ENCODE measurements around the gene SLC2A13. TPM values are rescaled to one million over a fixed set of nuclear protein-coding genes. Genes with fewer than 3 reads are reported as not detected.

SLC2A13 gene
- polyA plus RNA-seq, 3 donors: 2.2 to 2.9 (median 2.5) TPM

DNA sequence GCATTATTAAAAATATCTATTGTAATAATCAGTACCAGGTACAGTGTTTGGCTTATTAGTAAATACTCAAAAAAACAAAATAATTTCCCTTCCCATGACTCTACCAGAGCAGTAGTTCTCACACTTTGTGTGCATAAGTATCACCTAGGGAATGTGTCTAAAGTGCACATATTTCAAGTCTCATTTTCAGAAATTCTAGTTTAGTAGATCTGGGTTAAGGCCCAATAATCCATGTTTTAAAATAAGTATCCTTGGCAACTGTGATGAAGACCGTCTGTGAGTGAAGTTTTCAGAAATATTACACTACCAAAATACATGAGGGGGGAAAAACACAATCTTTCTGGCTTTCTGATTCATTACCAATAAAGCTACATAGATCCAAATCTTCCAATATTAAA is 237.6 kb downstream of the SLC2A13 start:
- Histone ChIP-seq H3K27ac (ENCODE audit: low read depth in 1 of 2, low read length in 2 of 2) (no peak overlapping the region), H4K20me1 (ENCODE audit: insufficient read depth, low read length) (no peaks in the 10 kb centered on the region), H3K4me3 (replicated peaks in 1 of 3; ENCODE audit: low read depth in 2 of 3, low read length in 3 of 3) (no peak overlapping the region), H3K27me3 (ENCODE audit: control insufficient read depth in 2 of 2, insufficient read depth in 2 of 2, low read length in 2 of 2) (no peaks in the 10 kb centered on the region), H3K79me2 (ENCODE audit: insufficient read depth, low read length) (no peaks in the 10 kb centered on the region), H2AFZ (ENCODE audit: insufficient read depth, low read depth, low read length, poor library complexity, severe bottlenecking) (no peak overlapping the region), H3K4me1 (ENCODE audit: control insufficient read depth in 1 of 2, insufficient read depth in 2 of 2, low read length in 2 of 2) (no peaks in the 10 kb centered on the region), H3K4me2 (replicated peaks; ENCODE audit: extremely low read depth, low read length, poor library complexity, severe bottlenecking) (no peak overlapping the region), H3K9ac (ENCODE audit: insufficient read depth, low read length, poor library complexity, severe bottlenecking) (no peak overlapping the region), H3K9me3 (replicated peaks in 1 of 2; ENCODE audit: control insufficient read depth in 1 of 2, insufficient read depth in 1 of 2, low read length in 2 of 2) (no peaks in the 10 kb centered on the region), H3K36me3 (replicated peaks in 1 of 2; ENCODE audit: control insufficient read depth in 1 of 2, insufficient read depth in 2 of 2, low read length in 2 of 2) (no peaks in the 10 kb centered on the region)
- no peak for TF ChIP-seq CTCF (IDR thresholded peaks at IDR 0.05)
- Mint-ChIP-seq H3K4me1 (no peaks in the 10 kb centered on the region), H3K36me3 (peaks cover 15 to 19% of the 10 kb centered on the region in 2 donors), H3K4me3 (no peak overlapping the region), H3K9me3 (peaks cover 0 to 10% (median 3%) of the 10 kb centered on the region in 7 donors), H3K27me3 (ENCODE audit: low read depth in 3 of 3) (peaks cover 0 to 1% (median 1%) of the 10 kb centered on the region in 3 donors), H3K27ac (no peak overlapping the region)
- no CpG with 5 or more reads among the region's 1 CpG for WGBS (ENCODE audit: insufficient coverage)
- intact Hi-C loops (cut with micrococcal nuclease): no loop called here
- no peak for DNase-seq

GRCh38 chr12:39867631-39868327 is 238.1 kb downstream of the SLC2A13 start:
- Histone ChIP-seq H3K9ac (ENCODE audit: insufficient read depth, low read length, poor library complexity, severe bottlenecking) (no peak overlapping the region), H3K9me3 (replicated peaks in 1 of 2; ENCODE audit: control insufficient read depth in 1 of 2, insufficient read depth in 1 of 2, low read length in 2 of 2) (no peaks in the 10 kb centered on the region), H3K36me3 (replicated peaks in 1 of 2; ENCODE audit: control insufficient read depth in 1 of 2, insufficient read depth in 2 of 2, low read length in 2 of 2) (no peaks in the 10 kb centered on the region), H3K27ac (ENCODE audit: low read depth in 1 of 2, low read length in 2 of 2) (no peak overlapping the region), H4K20me1 (ENCODE audit: insufficient read depth, low read length) (no peaks in the 10 kb centered on the region), H3K27me3 (ENCODE audit: control insufficient read depth in 2 of 2, insufficient read depth in 2 of 2, low read length in 2 of 2) (no peaks in the 10 kb centered on the region), H3K4me1 (ENCODE audit: control insufficient read depth in 1 of 2, insufficient read depth in 2 of 2, low read length in 2 of 2) (no peaks in the 10 kb centered on the region), H2AFZ (ENCODE audit: insufficient read depth, low read depth, low read length, poor library complexity, severe bottlenecking) (no peak overlapping the region), H3K4me3 (replicated peaks in 1 of 3; ENCODE audit: low read depth in 2 of 3, low read length in 3 of 3) (no peak overlapping the region), H3K79me2 (ENCODE audit: insufficient read depth, low read length) (no peaks in the 10 kb centered on the region), H3K4me2 (replicated peaks; ENCODE audit: extremely low read depth, low read length, poor library complexity, severe bottlenecking) (no peak overlapping the region)
- WGBS (ENCODE audit: insufficient coverage): no CpG with 5 or more reads among the region's 1 CpG
- intact Hi-C loops (cut with micrococcal nuclease): no loop called here
- Mint-ChIP-seq H3K4me3 (no peak overlapping the region), H3K36me3 (peaks cover 15 to 19% of the 10 kb centered on the region in 2 donors), H3K9me3 (peaks cover 0 to 10% (median 3%) of the 10 kb centered on the region in 7 donors), H3K27me3 (ENCODE audit: low read depth in 3 of 3) (peaks cover 0 to 1% (median 1%) of the 10 kb centered on the region in 3 donors), H3K4me1 (no peaks in the 10 kb centered on the region), H3K27ac (no peak overlapping the region)
- TF ChIP-seq CTCF (IDR thresholded peaks at IDR 0.05): no peak
- no peak for DNase-seq
